T-helper 22 cell (primary cell): Measurements from ENCODE around the gene TPRKB.
"Not testable (repeated sequence)": the region's sequence is repeated elsewhere in the genome, so short reads cannot be mapped to it uniquely, and the experiment has no call there.

Experiments
- DNase-seq: peaks from one replicate; pipeline ENCODE4 v3.0.0-alpha.2; 2020; ENCODE audit warnings: low read depth

The TPRKB gene

GRCh38 chr2:73700131-73700611 is 37.0 kb downstream of the TPRKB start:
- no peak for DNase-seq

GRCh38 chr2:73699437-73699836 is 37.7 kb downstream of the TPRKB start:
- no peak for DNase-seq

- no peak for DNase-seq
Observed at GRCh38 chr2:73698101-73698500, 39.0 kb downstream of the TPRKB start.

GRCh38 chr2:73697606-73698005 is 39.5 kb downstream of the TPRKB start:
- no peak for DNase-seq

GRCh38 chr2:73696985-73697384 is 40.2 kb downstream of the TPRKB start:
- DNase-seq, result not testable (repeated sequence)

- not testable (repeated sequence) for DNase-seq
Observed at GRCh38 chr2:73696521-73696920, 40.6 kb downstream of the TPRKB start.

- DNase-seq, result not testable (repeated sequence)
Observed at GRCh38 chr2:73690372-73691088, 46.6 kb downstream of the TPRKB start.

- DNase-seq, result not testable (repeated sequence)
Observed at GRCh38 chr2:73688494-73688893, 48.7 kb downstream of the TPRKB start.

- DNase-seq, result no peak
Observed at GRCh38 chr2:73685764-73686438, 51.2 kb downstream of the TPRKB start.

GRCh38 chr2:73684905-73685304 is 52.2 kb downstream of the TPRKB start:
- not testable (repeated sequence) for DNase-seq

GRCh38 chr2:73684325-73684724 is 52.8 kb downstream of the TPRKB start:
- not testable (repeated sequence) for DNase-seq

- not testable (repeated sequence) for DNase-seq
Observed at GRCh38 chr2:73679951-73680571, 57.1 kb downstream of the TPRKB start.
